Stimulated activated CD4-positive, alpha-beta T cell treated with anti-CD3 and anti-CD28 coated beads, Interleukin-1b, Interleukin-23, amount 100 ng/mL, for 4 hours (primary cell): ENCODE data around the gene ZNRF1.
"Not testable (repeated sequence)": the region's sequence is repeated elsewhere in the genome, so short reads cannot be mapped to it uniquely, and the experiment has no call there.

Experiments
- DNase-seq, 2 donors: peaks; one replicate each; pipeline ENCODE4 v3.0.0-alpha.2; 2020; ENCODE audit warnings: low read depth in 2 of 2

ZNRF1 gene

GRCh38 chr16:74998481-74999218 lies at the start of gene ZNRF1:
Gene ZNRF1, plus strand, starts transcription at chr16:74999024. Its CDS starts 648 bp downstream, at chr16:74999672.
- peak; percentile 78 to 86 for DNase-seq

- DNase-seq, result no peak
Observed at GRCh38 chr16:74949309-74949708, 49.5 kb upstream of the ZNRF1 start.

DNA sequence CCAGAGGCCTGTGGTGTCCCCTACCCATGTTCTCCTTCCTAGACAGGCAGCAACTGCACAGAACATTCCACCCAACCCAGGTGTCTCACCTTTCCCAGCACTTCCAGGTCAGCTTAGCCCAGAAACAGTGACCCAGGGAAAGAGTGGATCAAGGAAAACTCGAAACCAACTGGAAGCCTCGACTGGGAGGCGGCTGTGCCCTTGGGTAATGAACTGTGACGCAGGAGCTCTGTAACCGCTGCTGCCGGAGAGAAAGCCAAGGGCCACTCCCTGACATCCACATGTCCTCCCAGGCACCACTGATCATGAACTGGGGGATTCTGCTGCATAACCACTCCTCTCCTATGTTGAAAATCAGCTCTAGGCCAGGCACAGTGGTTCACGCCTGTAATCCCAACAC lies 48.3 kb upstream of the ZNRF1 start:
- DNase-seq, result no peak

DNA sequence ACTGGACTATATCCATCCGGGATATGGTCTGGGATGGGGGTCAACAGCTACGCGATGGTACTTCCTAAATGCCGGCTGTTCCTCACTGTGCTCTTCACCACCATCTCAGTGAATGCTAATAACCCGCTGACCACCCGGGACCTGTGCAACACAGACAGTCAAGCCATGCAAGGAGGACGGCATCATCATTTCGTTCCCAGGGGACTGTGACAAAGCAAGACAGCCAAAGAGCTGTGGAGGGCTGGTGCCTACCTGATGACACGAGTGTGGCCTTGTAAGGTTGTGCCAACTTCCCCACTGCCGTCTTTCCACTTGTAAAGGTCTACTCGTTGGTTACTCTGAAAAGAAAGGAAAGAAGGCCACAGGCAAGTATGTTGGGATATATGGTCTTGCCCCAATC lies 47.6 kb upstream of the ZNRF1 start:
- no peak for DNase-seq

DNA sequence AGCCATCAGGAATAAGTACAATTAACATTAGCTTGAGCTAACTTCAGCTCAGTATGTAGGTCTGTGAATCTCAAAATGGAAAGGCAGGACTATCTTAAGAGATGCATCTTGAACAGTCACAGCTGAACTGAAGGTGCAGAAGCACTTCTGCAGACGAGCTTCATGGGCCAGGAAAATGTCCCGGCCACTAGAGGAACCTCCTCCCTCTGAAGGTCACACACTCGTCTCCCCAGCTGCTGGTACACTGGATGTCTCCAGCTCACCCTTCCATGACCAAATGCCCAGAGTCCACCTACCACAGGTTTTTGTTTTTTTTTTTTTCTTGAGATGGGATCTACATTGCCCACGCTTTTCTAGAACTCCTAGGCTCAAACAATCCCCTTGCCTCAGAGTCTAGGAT lies 47.1 kb upstream of the ZNRF1 start:
- DNase-seq, result no peak

DNA sequence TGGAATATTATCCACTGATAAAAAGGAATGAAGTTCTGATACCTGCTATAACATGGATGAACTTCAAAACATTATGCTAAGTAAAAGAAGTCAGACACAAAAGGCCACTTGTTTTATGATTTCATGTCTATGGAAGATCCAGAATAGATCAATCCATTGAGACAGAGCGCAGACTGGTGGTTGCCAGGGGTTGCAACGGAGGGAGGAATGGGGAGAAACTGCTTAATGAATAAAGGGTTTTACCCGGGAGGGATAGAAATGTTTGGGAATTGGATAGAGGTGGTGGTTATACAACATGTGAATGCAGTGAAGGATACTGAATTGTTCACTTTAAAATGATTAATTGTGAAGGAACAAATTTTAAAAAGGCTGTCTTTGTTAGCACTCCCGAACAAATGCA lies 44.1 kb upstream of the ZNRF1 start:
- no peak for DNase-seq

- DNase-seq, result no peak
Observed at GRCh38 chr16:74973304-74973703, 25.5 kb upstream of the ZNRF1 start.

GRCh38 chr16:74975591-74975990 lies 23.2 kb upstream of the ZNRF1 start:
- DNase-seq, result no peak

DNA sequence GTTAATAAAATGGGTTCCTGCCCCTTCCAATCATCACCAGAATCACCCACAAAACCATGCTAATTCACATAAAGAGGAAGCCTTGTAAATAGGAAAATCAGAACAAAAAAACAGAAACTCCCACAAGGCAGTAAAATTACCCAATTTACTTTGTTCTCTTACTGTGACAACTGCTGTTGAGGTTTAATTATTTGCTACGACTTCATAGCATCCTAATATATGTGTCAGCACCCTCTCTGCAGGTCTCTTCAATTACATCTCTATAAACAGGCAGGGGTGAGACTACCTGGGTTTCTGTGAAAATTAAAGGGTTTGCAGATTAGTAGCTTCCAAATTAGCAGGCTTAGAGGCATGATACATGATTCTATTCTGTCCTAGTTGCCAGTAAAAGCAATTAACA lies 16.6 kb upstream of the ZNRF1 start:
- no peak for DNase-seq

GRCh38 chr16:74984194-74984528 lies 14.7 kb upstream of the ZNRF1 start:
- DNase-seq, result no peak

GRCh38 chr16:74984529-74985296 lies 14.1 kb upstream of the ZNRF1 start, which contains the start of gene WDR59:
Gene WDR59, minus strand, starts transcription at chr16:74985123. Its CDS starts 106 bp downstream, at chr16:74985017.
- peak; percentile 93 to 97 for DNase-seq

- DNase-seq, result no peak
Observed at GRCh38 chr16:74987027-74987681, 11.7 kb upstream of the ZNRF1 start.

DNA sequence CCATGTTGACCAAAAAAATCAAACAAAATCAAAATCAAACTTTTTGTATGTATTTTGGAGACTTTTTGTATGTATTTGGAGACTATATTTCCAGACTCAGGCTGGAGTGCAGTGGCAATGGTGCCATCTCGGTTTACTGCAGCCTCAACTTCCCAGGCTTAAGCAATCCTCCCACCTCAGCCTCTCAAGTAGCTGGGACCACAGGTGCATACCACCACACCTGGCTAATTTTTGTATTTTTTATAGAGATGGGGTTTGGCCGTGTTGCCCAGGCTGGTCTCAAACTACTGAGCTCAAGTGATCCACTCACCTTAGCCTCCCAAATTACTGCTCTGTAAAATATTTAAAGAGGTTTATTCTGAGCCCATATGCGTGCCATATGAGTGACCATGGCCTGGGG lies 9.0 kb upstream of the ZNRF1 start:
- DNase-seq, result not testable (repeated sequence)

DNA sequence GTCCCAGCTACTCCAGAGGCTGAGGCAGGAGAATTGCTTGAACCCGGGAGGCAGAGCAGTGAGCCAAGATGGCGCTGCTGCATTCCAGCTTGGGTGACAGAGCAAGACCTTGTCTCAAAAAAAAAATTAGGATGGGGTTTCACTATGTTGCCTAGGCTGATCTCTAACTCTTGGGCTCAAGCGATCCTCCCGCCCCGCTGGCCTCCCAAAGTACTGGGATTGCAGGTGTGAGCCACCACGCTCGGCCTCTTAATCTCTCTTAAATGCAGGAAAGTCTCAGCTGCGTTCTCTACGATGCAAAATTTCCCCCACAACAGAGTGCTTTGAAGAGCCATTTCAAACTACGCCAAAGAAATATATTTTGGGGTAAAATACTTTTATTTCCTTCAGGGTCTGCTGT lies 8.0 kb upstream of the ZNRF1 start:
- no peak for DNase-seq

- DNase-seq, result no peak
Observed at GRCh38 chr16:74991268-74991592, 7.6 kb upstream of the ZNRF1 start.

GRCh38 chr16:74991593-74992403 lies 7.0 kb upstream of the ZNRF1 start:
- no peak for DNase-seq

GRCh38 chr16:74995986-74996385 lies 2.8 kb upstream of the ZNRF1 start:
- DNase-seq, result no peak

GRCh38 chr16:74997042-74997491 lies 1.8 kb upstream of the ZNRF1 start:
- DNase-seq, result no peak

DNA sequence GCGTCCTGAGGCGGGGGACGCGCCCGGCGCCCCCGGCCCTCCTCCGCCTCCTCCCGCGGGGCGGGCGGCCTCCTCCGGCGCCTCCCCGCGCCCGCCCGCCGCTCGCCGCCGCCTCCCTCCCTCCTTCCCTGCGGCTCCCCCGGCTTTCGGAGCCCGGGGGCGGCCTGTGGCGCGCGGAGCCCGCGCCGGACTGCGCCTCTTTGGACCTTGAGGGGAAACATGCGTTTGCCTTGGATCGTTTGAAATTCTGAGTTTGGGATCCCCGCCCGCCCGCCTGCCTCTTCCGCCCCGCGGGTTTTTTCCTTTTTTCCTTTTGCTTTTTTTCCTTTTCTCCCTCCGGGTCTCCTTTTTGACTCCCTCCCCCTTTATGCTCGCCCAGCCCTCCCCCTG lies 390 bp downstream of the ZNRF1 start:
- peak; percentile 21 to 41 for DNase-seq

- DNase-seq, result peak; percentile 30 to 35
Observed at GRCh38 chr16:74999609-75000480, 1.0 kb downstream of the ZNRF1 start.

- no peak for DNase-seq
Observed at GRCh38 chr16:75000481-75001081, 1.8 kb downstream of the ZNRF1 start.
